GM12878 (cell line): ENCODE data around the gene ALDOB. TPM values are rescaled to one million over a fixed set of nuclear protein-coding genes. Genes with fewer than 3 reads are reported as not detected.

Experiments used
- ATAC-seq: fragments of 200-7000 bp; cut with Tn5 transposase; 3 replicates; pipeline ENCODE4 v1.9.1; 2020; ENCODE audit warnings: mild to moderate bottlenecking, moderate library complexity
- BruUV-seq: library from RNA; stranded (reverse); fragments of 400-500 nt; replicated peaks from 2 replicates; lab custom pipeline; 2021; lab: Mats Ljungman, UMichigan
- CTCF ChIA-PET: fragments of 300-600 bp; sonication (Branson Sonifier 250); formaldehyde crosslinking; extraction: SDS; loops from one replicate; lab custom pipeline; 2021; ENCODE audit warnings: inconsistent platforms; lab: Yijun Ruan, JAX
- POLR2A ChIA-PET: fragments of 350-600 bp; formaldehyde crosslinking; extraction: SDS; loops from one replicate; lab custom pipeline; 2021; ENCODE audit warnings: inconsistent platforms; lab: Charles Lee
- RAD21 ChIA-PET: fragments of 300-600 bp; sonication (Branson Sonifier 250); formaldehyde crosslinking; loops from one replicate; lab custom pipeline; 2023; ENCODE audit warnings: antibody characterized with exemption; ENCODE audit not compliant: unreplicated experiment; lab: Charles Lee
- SMC1A ChIA-PET: fragments of 300-600 bp; sonication (Branson Sonifier 250); formaldehyde crosslinking; loops from one replicate; lab custom pipeline; 2023; ENCODE audit not compliant: unreplicated experiment, uncharacterized antibody; lab: Charles Lee
- DNase-seq: peaks from one replicate; pipeline ENCODE4 v3.0.0-alpha.2; 2011; ENCODE audit warnings: low read depth, low spot score
- FAIRE-seq: peaks from 3 replicates; lab custom pipeline; 2011; peaks lifted over from hg19 to GRCh38; lab: Jason Lieb, UNC
- H2AFZ ChIP-seq: 2 replicates; pipeline ENCODE4 v1.6.0; 2011; ENCODE audit warnings: low read depth, low read length, control low read depth; ENCODE audit not compliant: control insufficient read depth
- H3K27ac ChIP-seq: 2 replicates; pipeline ENCODE4 v1.5.1; 2011; ENCODE audit warnings: control low read depth; ENCODE audit not compliant: control insufficient read depth, insufficient read depth
- H3K27me3 ChIP-seq, 2 experiments: replicated peaks in 1 of 2; 2 replicates each; pipeline versions ENCODE4 v1.6.0 to v1.6.1; 2011; ENCODE audit warnings: low read length in 1 of 2; ENCODE audit not compliant: control insufficient read depth in 2 of 2, insufficient read depth in 2 of 2
- H3K36me3 ChIP-seq, 2 experiments: 2 replicates each; pipeline ENCODE4 v1.5.1; 2011; ENCODE audit warnings: low read length in 1 of 2; ENCODE audit not compliant: control insufficient read depth in 2 of 2, insufficient read depth in 2 of 2
- H3K4me1 ChIP-seq: 2 replicates; pipeline ENCODE4 v1.6.1; 2011; ENCODE audit warnings: mild to moderate bottlenecking, low read length, moderate library complexity, mixed read lengths; ENCODE audit not compliant: control insufficient read depth, insufficient read depth
- H3K4me2 ChIP-seq: 2 replicates; pipeline ENCODE4 v1.6.0; 2011; ENCODE audit warnings: control low read depth; ENCODE audit not compliant: control insufficient read depth, insufficient read depth
- H3K4me3 ChIP-seq: fragments of 200-600 bp; sonication (generic); 2 replicates; pipeline ENCODE4 v1.5.1; 2016
- H3K79me2 ChIP-seq: 2 replicates; pipeline ENCODE4 v1.6.0; 2011; ENCODE audit warnings: low read length; ENCODE audit not compliant: control insufficient read depth, insufficient read depth
- H3K9ac ChIP-seq: 2 replicates; pipeline ENCODE4 v1.8.0; 2011; ENCODE audit warnings: low read length, control low read depth, mixed read lengths; ENCODE audit not compliant: control insufficient read depth, insufficient read depth
- H3K9me3 ChIP-seq: replicated peaks from 3 replicates; pipeline ENCODE4 v1.5.1; 2011; ENCODE audit warnings: mild to moderate bottlenecking, low read length; ENCODE audit not compliant: control insufficient read depth, insufficient read depth
- H4K20me1 ChIP-seq: 2 replicates; pipeline ENCODE4 v1.6.0; 2011; ENCODE audit not compliant: control insufficient read depth, insufficient read depth
- BMI1 ChIP-seq: fragments of 450-650 bp; IDR thresholded peaks from 2 replicates; pipeline ENCODE4 v1.6.1; 2016; ENCODE audit warnings: mild to moderate bottlenecking, moderate library complexity, borderline replicate concordance
- DPF2 ChIP-seq: fragments of 450-650 bp; IDR thresholded peaks from 2 replicates; pipeline ENCODE4 v1.6.1; 2017; ENCODE audit warnings: mild to moderate bottlenecking
- EGR1 ChIP-seq, 2 experiments: IDR thresholded peaks; 1 replicate in 1 of 2; 2 replicates in 1 of 2; pipeline ENCODE4 v1.6.1; 2011 to 2012; ENCODE audit warnings: low read depth in 2 of 2, low read length in 2 of 2, borderline replicate concordance in 1 of 2, mild to moderate bottlenecking in 1 of 2, moderate library complexity in 1 of 2
- NFXL1 ChIP-seq: fragments of 450-650 bp; IDR thresholded peaks from 2 replicates; pipeline ENCODE4 v1.6.1; 2017; ENCODE audit warnings: antibody characterized with exemption, mild to moderate bottlenecking, borderline replicate concordance
- NFYB ChIP-seq: IDR thresholded peaks from 2 replicates; pipeline ENCODE4 v1.6.1; 2011; ENCODE audit warnings: low read depth, mild to moderate bottlenecking, low read length, improper control_type of control experiment, moderate library complexity; ENCODE audit not compliant: insufficient read depth
- NR2C1 ChIP-seq: fragments of 450-650 bp; IDR thresholded peaks from 2 replicates; pipeline ENCODE4 v1.6.1; 2017; ENCODE audit warnings: antibody characterized with exemption, mild to moderate bottlenecking, moderate library complexity
- PRDM15 ChIP-seq: fragments of 450-650 bp; formaldehyde crosslinking; IDR thresholded peaks from 2 replicates; pipeline ENCODE4 v1.4.0; 2020; ENCODE audit warnings: mild to moderate bottlenecking, moderate library complexity
- RB1 ChIP-seq: fragments of 450-650 bp; formaldehyde crosslinking; IDR thresholded peaks from 2 replicates; pipeline ENCODE4 v1.6.1; 2017; ENCODE audit warnings: mild to moderate bottlenecking, borderline replicate concordance
- SP1 ChIP-seq: IDR thresholded peaks from one replicate; pipeline ENCODE4 v1.6.1; 2011; ENCODE audit warnings: low read depth, low read length
- SPI1 ChIP-seq: IDR thresholded peaks from 2 replicates; pipeline ENCODE4 v1.6.1; 2011; ENCODE audit warnings: low read depth, mild to moderate bottlenecking, low read length, moderate library complexity, borderline replicate concordance; ENCODE audit not compliant: insufficient read depth
- SREBF1 ChIP-seq: IDR thresholded peaks from 2 replicates; pipeline ENCODE4 v1.6.1; 2012; ENCODE audit warnings: mild to moderate bottlenecking, low read length
- SRF ChIP-seq, 2 experiments: IDR thresholded peaks; 2 replicates each; pipeline ENCODE4 v1.6.1; 2011; ENCODE audit warnings: low read depth in 2 of 2, low read length in 2 of 2, mild to moderate bottlenecking in 1 of 2, moderate library complexity in 1 of 2
- STAT3 ChIP-seq: IDR thresholded peaks from 2 replicates; pipeline ENCODE4 v1.6.1; 2011; ENCODE audit warnings: low read depth, low read length, improper control_type of control experiment
- TARDBP ChIP-seq: IDR thresholded peaks from 2 replicates; pipeline ENCODE4 v1.6.1; 2016; ENCODE audit warnings: borderline replicate concordance
- TBL1XR1 ChIP-seq: IDR thresholded peaks from 2 replicates; pipeline ENCODE4 v1.6.1; 2012; ENCODE audit warnings: low read depth, low read length, improper control_type of control experiment
- WRNIP1 ChIP-seq: IDR thresholded peaks from 2 replicates; pipeline ENCODE4 v1.6.1; 2011; ENCODE audit warnings: low read depth, low read length, improper control_type of control experiment, borderline replicate concordance
- WGBS: methylation state at CpG from one replicate; pipeline ENCODE4 v1.1.6; 2016; ENCODE audit warnings: low lambda C conversion rate; ENCODE audit not compliant: insufficient replicate concordance, insufficient coverage; ENCODE audit errors: missing lambda C conversion rate; 5-methylcytosine and 5-hydroxymethylcytosine counted together
- in situ Hi-C: fragments of 300-500 bp; cut with MboI; formaldehyde crosslinking; loops from 9 replicates; pipeline ENCODE4 v1.14.3; 2018; ENCODE audit warnings: mixed read lengths
- intact Hi-C: fragments of 100-400 bp; cut with micrococcal nuclease; formaldehyde crosslinking; loops from one replicate; pipeline ENCODE4 v1.14.2; 2022; ENCODE audit not compliant: unreplicated experiment
- polyA plus RNA-seq, 11 experiments: library from polyadenylated mRNA; depleted of rRNA in 4 of 11; unstranded in 6 of 11; stranded (reverse) in 5 of 11; fragments of >200 nt; fragmentation: Nextera tagmentation in 4 of 11; fragmentation: Illumina TruSeq in 1 of 11; extraction: Ambion mirVana in 4 of 11; extraction: Trizol in 1 of 11; gene quantifications; 1 replicate in 1 of 11; 2 replicates in 10 of 11; pipeline versions ENCODE4 v1.2.1 to v1.2.3, GENCODE V29; 2011 to 2016; ENCODE audit warnings: inconsistent platforms in 2 of 11, missing spikeins in 2 of 11, low read depth in 1 of 11
- total RNA-seq, 4 experiments: library from RNA; depleted of rRNA in 3 of 4; stranded (reverse); fragments of >200 nt in 3 of 4; fragmentation: Illumina TruSeq in 1 of 4; extraction: Trizol in 1 of 4; gene quantifications; 2 replicates each; pipeline versions ENCODE4 v1.2.1 to v1.2.3, GENCODE V29; 2013 to 2021
- TF ChIP-seq, protein P1 (sequence below): fragments of 450-650 bp; IDR thresholded peaks from 2 replicates; pipeline ENCODE4 v1.6.1; 2016; ENCODE audit warnings: mild to moderate bottlenecking
- TF ChIP-seq, protein P2 (sequence below): fragments of 450-650 bp; conservative IDR thresholded peaks from 2 replicates; pipeline ENCODE4 v1.6.1; 2017; ENCODE audit warnings: mild to moderate bottlenecking, moderate library complexity

Gene ALDOB
- total and polyA plus RNA-seq, 10 of the 15 experiments (the other 5 are each of a cell fraction or from before 2014, with no cell fraction given): 0.03 to 0.82 (median 0.04) TPM; not detected in 7

DNA sequence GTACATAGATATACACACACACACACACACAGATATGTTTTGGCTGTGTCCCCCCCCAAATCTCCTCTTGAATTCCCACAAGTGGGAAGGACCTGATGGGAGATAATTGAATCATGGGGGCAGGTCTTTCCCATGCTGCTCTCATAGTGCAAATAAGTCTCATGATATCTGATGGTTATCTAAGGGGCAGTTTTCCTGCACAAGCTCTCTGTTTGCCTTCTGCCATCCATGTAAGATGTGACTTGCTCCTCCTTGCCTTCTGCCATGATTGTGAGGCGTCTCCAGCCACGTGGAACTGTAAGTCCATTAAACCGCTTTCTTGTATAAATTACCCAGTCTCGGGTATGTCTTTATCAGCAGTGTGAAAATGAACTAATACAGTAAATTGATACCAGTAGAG lies 15.9 kb upstream of the ALDOB start:
- Histone ChIP-seq H2AFZ (no peak overlapping the region), H3K27ac (no peak overlapping the region), H3K4me1 (no peaks in the 10 kb centered on the region), H4K20me1 (no peaks in the 10 kb centered on the region), H3K4me3 (no peak overlapping the region), H3K79me2 (no peaks in the 10 kb centered on the region), H3K4me2 (no peak overlapping the region), H3K27me3 (peaks cover 0 to 3% of the 10 kb centered on the region in 2 experiments; a peak in 2 of 4 replicates), H3K9me3 (no peaks in the 10 kb centered on the region; the same call in 2 of the 3 replicates), H3K36me3 (no peaks in the 10 kb centered on the region), H3K9ac (no peak overlapping the region)
- ChIA-PET POLR2A (no interaction called here), RAD21 (no interaction called here), CTCF (interaction anchor here (1.1 kb wide), 1 partner anchor 8 kb away, joined by 4 read pairs; no protein-coding TSS in a partner anchor), SMC1A (interaction anchor here (1.4 kb wide), 1 partner anchor 48 kb away, joined by 3 read pairs; no protein-coding TSS in a partner anchor)
- no peak for DNase-seq
- no peak for FAIRE-seq
- in situ Hi-C loops: no loop called here
- intact Hi-C loops: no loop called here
- 31% methylated on average over 4 of the region's 4 CpGs for WGBS
- BruUV-seq: no TSS peak
- ATAC-seq: no peak
- TF ChIP-seq WRNIP1 (no peak), RB1 (no peak), NFYB (no peak), EGR1 (IDR thresholded peaks at IDR 0.05; ENCODE audit: borderline replicate concordance in 1 of 2, low read depth in 2 of 2, low read length in 2 of 2) (no peak), SP1 (no peak), DPF2 (no peak), SREBF1 (no peak), SPI1 (no peak), BMI1 (no peak), NFXL1 (no peak), SRF (IDR thresholded peaks at IDR 0.05; ENCODE audit: low read depth in 2 of 2, low read length in 2 of 2) (no peak), STAT3 (no peak), NR2C1 (no peak), PRDM15 (no peak), TARDBP (no peak), TBL1XR1 (no peak)
- TF ChIP-seq, protein P1, sequence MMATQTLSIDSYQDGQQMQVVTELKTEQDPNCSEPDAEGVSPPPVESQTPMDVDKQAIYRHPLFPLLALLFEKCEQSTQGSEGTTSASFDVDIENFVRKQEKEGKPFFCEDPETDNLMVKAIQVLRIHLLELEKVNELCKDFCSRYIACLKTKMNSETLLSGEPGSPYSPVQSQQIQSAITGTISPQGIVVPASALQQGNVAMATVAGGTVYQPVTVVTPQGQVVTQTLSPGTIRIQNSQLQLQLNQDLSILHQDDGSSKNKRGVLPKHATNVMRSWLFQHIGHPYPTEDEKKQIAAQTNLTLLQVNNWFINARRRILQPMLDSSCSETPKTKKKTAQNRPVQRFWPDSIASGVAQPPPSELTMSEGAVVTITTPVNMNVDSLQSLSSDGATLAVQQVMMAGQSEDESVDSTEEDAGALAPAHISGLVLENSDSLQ: no peak
- TF ChIP-seq, protein P2, sequence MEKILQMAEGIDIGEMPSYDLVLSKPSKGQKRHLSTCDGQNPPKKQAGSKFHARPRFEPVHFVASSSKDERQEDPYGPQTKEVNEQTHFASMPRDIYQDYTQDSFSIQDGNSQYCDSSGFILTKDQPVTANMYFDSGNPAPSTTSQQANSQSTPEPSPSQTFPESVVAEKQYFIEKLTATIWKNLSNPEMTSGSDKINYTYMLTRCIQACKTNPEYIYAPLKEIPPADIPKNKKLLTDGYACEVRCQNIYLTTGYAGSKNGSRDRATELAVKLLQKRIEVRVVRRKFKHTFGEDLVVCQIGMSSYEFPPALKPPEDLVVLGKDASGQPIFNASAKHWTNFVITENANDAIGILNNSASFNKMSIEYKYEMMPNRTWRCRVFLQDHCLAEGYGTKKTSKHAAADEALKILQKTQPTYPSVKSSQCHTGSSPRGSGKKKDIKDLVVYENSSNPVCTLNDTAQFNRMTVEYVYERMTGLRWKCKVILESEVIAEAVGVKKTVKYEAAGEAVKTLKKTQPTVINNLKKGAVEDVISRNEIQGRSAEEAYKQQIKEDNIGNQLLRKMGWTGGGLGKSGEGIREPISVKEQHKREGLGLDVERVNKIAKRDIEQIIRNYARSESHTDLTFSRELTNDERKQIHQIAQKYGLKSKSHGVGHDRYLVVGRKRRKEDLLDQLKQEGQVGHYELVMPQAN: no peak
